BLaER1 treated with 17β-estradiol and CSF1 and Interleukin-3, amounts not matched to agents 10 nM and 100 nM (cell line): Measurements from ENCODE around the gene VAMP8.
"Not testable (repeated sequence)": the region's sequence is repeated elsewhere in the genome, so short reads cannot be mapped to it uniquely, and the experiment has no call there.

Experiments used
- H3K27ac ChIP-seq, 11 experiments: shearing (Covaris generic); formaldehyde crosslinking; 2 replicates each; pipeline ENCODE4 v1.8.1; 2022
- H3K27me3 ChIP-seq, 11 experiments: shearing (Covaris generic); formaldehyde crosslinking; 2 replicates each; pipeline ENCODE4 v1.8.1; 2022
- H3K36me3 ChIP-seq, 11 experiments: shearing (Covaris generic); formaldehyde crosslinking; 2 replicates each; pipeline ENCODE4 v1.8.1; 2022
- H3K4me1 ChIP-seq, 10 experiments: shearing (Covaris generic); formaldehyde crosslinking; 2 replicates each; pipeline ENCODE4 v1.8.1; 2022
- H3K4me2 ChIP-seq, 11 experiments: shearing (Covaris generic); formaldehyde crosslinking; 2 replicates each; pipeline ENCODE4 v1.8.1; 2022
- H3K4me3 ChIP-seq, 10 experiments: shearing (Covaris generic); formaldehyde crosslinking; 2 replicates each; pipeline ENCODE4 v1.8.1; 2022
- H3K9ac ChIP-seq, 11 experiments: shearing (Covaris generic); formaldehyde crosslinking; 2 replicates each; pipeline ENCODE4 v1.8.1; 2022
- H3K9me3 ChIP-seq, 11 experiments: shearing (Covaris generic); formaldehyde crosslinking; replicated peaks in 1 of 11; 2 replicates each; pipeline ENCODE4 v1.8.1; 2022
- H4K20me1 ChIP-seq, 11 experiments: shearing (Covaris generic); formaldehyde crosslinking; 2 replicates each; pipeline ENCODE4 v1.8.1; 2022
- Cebpa-rat ChIP-seq, 11 experiments: shearing (Covaris generic); IDR thresholded peaks; 2 replicates each; pipeline ENCODE4 v1.8.1; 2022

VAMP8 gene

DNA sequence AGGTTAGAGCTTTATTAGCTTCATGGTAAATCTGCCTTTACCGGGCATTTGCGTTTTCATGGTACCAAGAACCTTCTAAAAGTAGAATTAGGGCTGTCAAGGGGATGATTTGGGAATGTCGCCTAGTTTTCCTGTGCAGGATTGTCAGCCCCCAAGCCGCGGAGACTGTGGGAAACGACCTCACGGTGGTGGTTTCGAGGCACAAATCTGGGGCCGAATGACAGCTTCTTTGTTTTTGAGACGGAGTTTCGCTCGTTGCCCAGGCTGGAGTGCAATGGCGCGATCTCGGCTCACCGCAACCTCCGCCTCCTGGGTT is 38.0 kb downstream of the VAMP8 start:
- TF ChIP-seq Cebpa-rat (IDR thresholded peaks at IDR 0.05), result no peak
- Histone ChIP-seq H3K27ac (peak overlapping the region; percentile 90 to 99 (median 95); a peak in 19 of 22 replicates), H3K27me3 (no peaks in the 10 kb centered on the region), H3K36me3 (peaks cover 23 to 36% (median 32%) of the 10 kb centered on the region in 11 experiments), H3K4me1 (peaks cover 36 to 50% (median 41%) of the 10 kb centered on the region in 10 experiments), H3K4me2 (peak overlapping the region; percentile 23 to 69 (median 36); a peak in 18 of 22 replicates), H3K9ac (peak overlapping the region in 9 of 11 experiments; percentile 95 to 100 (median 99); a peak in 14 of 22 replicates), H3K9me3 (no peaks in the 10 kb centered on the region), H3K4me3 (peak overlapping the region in 1 of 10 experiments; percentile 94; a peak in 2 of 20 replicates), H4K20me1 (peaks cover 14 to 50% (median 38%) of the 10 kb centered on the region in 11 experiments; a peak in 21 of 22 replicates)

DNA sequence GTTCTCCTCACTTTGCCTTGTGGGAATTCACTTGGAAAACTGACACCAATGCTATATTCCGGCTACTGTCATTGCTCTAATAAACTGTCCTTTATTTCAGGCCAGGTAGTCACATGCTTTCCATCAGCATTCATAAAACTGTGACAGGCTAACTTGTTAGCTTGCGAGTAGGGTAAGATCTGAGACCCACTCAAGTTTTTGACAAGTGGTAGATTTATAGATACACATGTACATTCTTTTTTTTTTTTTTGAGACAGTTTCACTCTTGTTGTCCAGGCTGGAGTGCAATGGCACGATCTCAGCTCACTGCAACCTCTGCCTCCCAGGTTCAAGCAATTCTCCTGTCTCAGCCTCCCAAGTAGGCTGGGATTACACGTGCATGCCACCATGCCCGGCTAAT is 40.3 kb downstream of the VAMP8 start:
- Histone ChIP-seq H3K27ac (peak overlapping the region in 2 of 11 experiments; percentile 94 to 99; a peak in 2 of 22 replicates), H3K9ac (peak overlapping the region; percentile 95 to 100 (median 99)), H3K4me3 (peak overlapping the region; percentile 83 to 99 (median 94); a peak in 17 of 20 replicates)

DNA sequence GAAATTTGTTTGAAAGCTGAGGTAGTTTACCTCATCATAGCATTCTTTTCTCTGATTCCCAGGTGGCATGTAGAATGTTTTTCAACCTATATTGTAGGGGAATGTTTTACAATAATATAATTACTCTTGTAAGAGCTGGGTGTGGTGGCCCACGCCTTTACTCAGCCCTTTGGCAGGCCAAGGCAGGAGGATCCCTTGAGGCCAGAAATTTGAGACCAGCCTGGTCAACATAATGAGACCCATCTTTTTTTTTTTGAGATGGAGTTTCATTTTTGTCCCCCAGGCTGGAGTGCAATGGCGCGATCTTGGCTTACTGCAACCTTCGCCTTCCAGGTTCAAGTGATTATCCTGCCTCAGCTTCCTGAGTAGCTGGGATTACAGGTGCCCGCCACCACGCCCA is 42.2 kb downstream of the VAMP8 start:
- Histone ChIP-seq H3K4me3 (no peak overlapping the region), H3K36me3 (peaks cover 63 to 78% (median 74%) of the 10 kb centered on the region in 11 experiments), H3K4me1 (peaks cover 19 to 32% (median 22%) of the 10 kb centered on the region in 10 experiments), H3K27ac (no peak overlapping the region), H3K9me3 (no peaks in the 10 kb centered on the region), H3K4me2 (no peak overlapping the region), H3K27me3 (no peaks in the 10 kb centered on the region), H3K9ac (peak overlapping the region in 3 of 11 experiments; percentile 33 to 39 (median 38); a peak in 4 of 22 replicates), H4K20me1 (peaks cover 18 to 78% (median 72%) of the 10 kb centered on the region in 11 experiments; a peak in 21 of 22 replicates)
- TF ChIP-seq Cebpa-rat (IDR thresholded peaks at IDR 0.05), result no peak

More for the DNA sequence above, 40.3 kb downstream of the VAMP8 start:
- Histone ChIP-seq H3K36me3 (peaks cover 46 to 59% (median 56%) of the 10 kb centered on the region in 11 experiments), H3K4me1 (peaks cover 21 to 34% (median 24%) of the 10 kb centered on the region in 10 experiments), H3K4me2 (peak overlapping the region; percentile 78 to 97 (median 90)), H4K20me1 (peaks cover 18 to 62% (median 58%) of the 10 kb centered on the region in 11 experiments; a peak in 21 of 22 replicates)
- not testable (repeated sequence) for H3K27me3 ChIP-seq, H3K9me3 ChIP-seq

DNA sequence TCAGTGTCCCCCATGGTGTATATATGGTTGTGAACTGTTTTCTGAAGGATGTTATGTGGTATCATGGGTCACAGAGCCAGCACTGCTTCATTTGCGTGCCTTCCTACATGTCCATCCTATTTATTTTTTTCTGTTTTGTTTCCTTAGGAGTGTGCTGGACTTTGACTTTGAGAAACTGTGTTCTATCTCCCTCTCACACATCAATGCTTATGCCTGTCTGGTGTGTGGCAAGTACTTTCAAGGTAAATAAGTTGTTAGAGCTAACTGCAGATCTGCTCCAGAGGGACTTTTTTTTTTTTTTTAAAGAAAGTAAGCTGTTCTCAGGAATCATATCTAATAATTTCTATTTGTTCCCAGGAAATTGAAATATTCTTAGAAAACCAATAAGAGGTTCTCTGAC is 44.0 kb downstream of the VAMP8 start:
- H3K36me3 ChIP-seq, result peaks cover 81 to 95% (median 92%) of the 10 kb centered on the region in 11 experiments

DNA sequence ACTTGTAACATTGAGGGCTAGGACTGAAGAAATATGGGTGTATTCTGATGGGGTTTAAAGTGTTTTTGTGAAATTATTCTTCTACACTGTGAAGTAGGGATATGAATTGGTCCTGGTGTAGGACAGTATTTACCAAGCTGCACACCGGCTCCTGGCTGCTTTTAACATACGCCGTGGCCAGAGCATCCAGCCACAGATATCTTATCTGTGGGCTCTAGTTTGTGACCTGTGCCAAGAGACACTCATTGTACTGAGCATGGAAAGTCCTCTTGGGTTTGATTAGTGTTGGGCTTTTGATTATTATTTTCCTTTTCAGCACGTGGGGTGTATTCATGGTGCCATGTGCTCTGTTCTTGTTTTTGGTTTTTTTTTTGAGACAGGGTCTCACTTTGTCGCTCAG is 46.6 kb downstream of the VAMP8 start:
- H3K36me3 ChIP-seq, result peaks cover 98 to 100% (median 100%) of the 10 kb centered on the region in 11 experiments

More for the DNA sequence above, 44.0 kb downstream of the VAMP8 start:
- Histone ChIP-seq H3K4me2 (no peak overlapping the region), H3K4me3 (no peak overlapping the region), H3K27me3 (no peaks in the 10 kb centered on the region), H3K27ac (no peak overlapping the region), H3K9me3 (no peaks in the 10 kb centered on the region), H3K4me1 (peaks cover 12 to 24% (median 15%) of the 10 kb centered on the region in 10 experiments), H3K9ac (peak overlapping the region in 1 of 11 experiments; percentile 24; a peak in 1 of 22 replicates), H4K20me1 (peaks cover 18 to 94% (median 76%) of the 10 kb centered on the region in 11 experiments; a peak in 21 of 22 replicates)
- TF ChIP-seq Cebpa-rat (IDR thresholded peaks at IDR 0.05), result no peak

DNA sequence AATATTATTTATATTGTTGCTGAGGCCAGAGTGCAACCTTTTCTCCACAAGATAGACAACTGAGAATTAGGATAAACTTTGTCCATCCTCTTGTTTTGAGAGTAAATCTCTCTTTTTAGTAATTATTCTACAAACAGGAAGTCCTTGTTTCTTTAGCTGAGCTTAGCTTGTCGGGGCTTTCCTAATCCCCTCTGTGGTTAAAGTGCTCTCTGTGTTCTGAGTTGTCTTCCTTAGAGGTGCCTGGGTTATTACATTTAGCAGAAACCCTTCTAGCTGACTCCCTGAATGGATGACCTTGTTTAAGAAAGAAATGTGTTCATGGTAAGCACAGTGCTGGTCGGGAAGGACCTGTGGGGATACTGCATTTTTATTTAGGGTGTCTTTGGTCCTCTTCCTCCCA is 51.3 kb downstream of the VAMP8 start:
- no peak overlapping the region for H3K27ac ChIP-seq
- peaks cover 99 to 100% (median 100%) of the 10 kb centered on the region in 11 experiments for H3K36me3 ChIP-seq
- H3K9ac ChIP-seq, result peak overlapping the region in 2 of 11 experiments; percentile 35 to 48; a peak in 2 of 22 replicates
- H3K9me3 ChIP-seq, result no peaks in the 10 kb centered on the region
- H3K27me3 ChIP-seq, result no peaks in the 10 kb centered on the region
- TF ChIP-seq Cebpa-rat (IDR thresholded peaks at IDR 0.05), result no peak
- H3K4me1 ChIP-seq, result peaks cover 0 to 8% (median 0%) of the 10 kb centered on the region in 10 experiments; a peak in 2 of 20 replicates
- H3K4me3 ChIP-seq, result no peak overlapping the region
- peaks cover 0 to 90% (median 44%) of the 10 kb centered on the region in 11 experiments; a peak in 19 of 22 replicates for H4K20me1 ChIP-seq
- no peak overlapping the region for H3K4me2 ChIP-seq

More for the DNA sequence above, 46.6 kb downstream of the VAMP8 start:
- peaks cover 4 to 95% (median 61%) of the 10 kb centered on the region in 11 experiments; a peak in 21 of 22 replicates for H4K20me1 ChIP-seq
- H3K9me3 ChIP-seq, result no peaks in the 10 kb centered on the region
- H3K4me2 ChIP-seq, result no peak overlapping the region
- no peak overlapping the region for H3K4me3 ChIP-seq
- H3K27ac ChIP-seq, result no peak overlapping the region
- peaks cover 0 to 6% (median 0%) of the 10 kb centered on the region in 10 experiments; a peak in 6 of 20 replicates for H3K4me1 ChIP-seq
- H3K27me3 ChIP-seq, result no peaks in the 10 kb centered on the region
- TF ChIP-seq Cebpa-rat (IDR thresholded peaks at IDR 0.05), result no peak
- no peak overlapping the region for H3K9ac ChIP-seq

DNA sequence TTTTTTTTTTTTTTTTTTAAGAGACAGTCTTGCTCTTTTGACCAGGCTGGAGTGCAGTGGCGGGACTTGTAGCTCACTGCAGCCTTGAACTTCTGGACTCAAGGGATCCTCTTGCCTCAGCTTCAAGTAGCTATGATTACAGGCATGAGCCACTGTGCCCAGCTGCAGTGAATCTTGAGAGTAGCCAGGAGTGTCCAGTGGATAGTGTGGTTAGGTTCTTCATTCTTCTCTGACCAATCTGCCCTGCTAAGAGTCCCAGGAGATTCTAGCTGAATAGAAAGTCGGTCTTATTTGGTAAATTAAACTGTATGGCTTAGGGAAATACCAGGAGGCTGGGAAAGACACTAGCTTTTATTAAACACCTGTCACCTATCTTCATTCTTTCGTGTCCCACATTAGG is 53.9 kb downstream of the VAMP8 start:
- Histone ChIP-seq H3K27me3 (no peaks in the 10 kb centered on the region), H3K4me3 (no peak overlapping the region), H3K9ac (no peak overlapping the region), H3K4me1 (peaks cover 0 to 8% (median 0%) of the 10 kb centered on the region in 10 experiments; a peak in 2 of 20 replicates), H3K27ac (no peak overlapping the region), H3K36me3 (peaks cover 97 to 100% (median 99%) of the 10 kb centered on the region in 11 experiments), H3K9me3 (no peaks in the 10 kb centered on the region), H4K20me1 (peaks cover 10 to 91% (median 54%) of the 10 kb centered on the region in 11 experiments; a peak in 21 of 22 replicates), H3K4me2 (no peak overlapping the region)
- no peak for TF ChIP-seq Cebpa-rat (IDR thresholded peaks at IDR 0.05)
